HEK293 (cell line): Measurements from ENCODE around the gene MAP7D1.
"Not testable (repeated sequence)": the region's sequence is repeated elsewhere in the genome, so short reads cannot be mapped to it uniquely, and the experiment has no call there.

Experiments used
- CTCF ChIA-PET: fragments of 350-600 bp; formaldehyde crosslinking; extraction: SDS; loops from one replicate; lab custom pipeline; 2021; ENCODE audit warnings: antibody characterized with exemption; lab: Yijun Ruan, JAX
- POLR2A ChIA-PET: fragments of 300-600 bp; formaldehyde crosslinking; extraction: SDS; loops from one replicate; lab custom pipeline; 2020; ENCODE audit warnings: antibody characterized with exemption, inconsistent platforms; lab: Yijun Ruan, JAX
- H3K27ac ChIP-seq: fragments of 200-500 bp; sonication (Bioruptor generic); 2 replicates; pipeline ENCODE4 v1.5.1; 2014; ENCODE audit warnings: low read depth, low read length, control low read depth, inconsistent platforms; ENCODE audit errors: extremely low read depth
- H3K36me3 ChIP-seq, 2 experiments: fragments of 200-500 bp in 1 of 2; sonication (Bioruptor generic) in 1 of 2; 1 replicate in 1 of 2; 2 replicates in 1 of 2; pipeline ENCODE4 v1.5.1; 2014 to 2017; ENCODE audit warnings: inconsistent platforms in 2 of 2, low read length in 2 of 2; ENCODE audit not compliant: control insufficient read depth in 2 of 2, insufficient read depth in 1 of 2
- H3K4me1 ChIP-seq: fragments of 200-500 bp; sonication (Bioruptor generic); 2 replicates; pipeline ENCODE4 v1.5.1; 2014; ENCODE audit warnings: mild to moderate bottlenecking, low read length, inconsistent platforms; ENCODE audit not compliant: control insufficient read depth, insufficient read depth
- H3K4me3 ChIP-seq: 2 replicates; pipeline ENCODE4 v1.5.1; 2011; ENCODE audit warnings: low read depth, mild to moderate bottlenecking, control low read depth, low read length, moderate library complexity
- H3K9me3 ChIP-seq: fragments of 200-500 bp; sonication (Bioruptor generic); 2 replicates; pipeline ENCODE4 v1.5.1; 2014; ENCODE audit warnings: low read depth, low read length, inconsistent platforms; ENCODE audit not compliant: control insufficient read depth, insufficient read depth
- PRDM6 ChIP-seq: fragments of 450-650 bp; formaldehyde crosslinking; IDR thresholded peaks from 2 replicates; pipeline ENCODE4 v1.5.1; 2017; ENCODE audit warnings: missing biosample characterization, missing genetic modification characterization
- SCRT1 ChIP-seq: fragments of 450-650 bp; formaldehyde crosslinking; IDR thresholded peaks from 2 replicates; pipeline ENCODE4 v1.5.1; 2016; ENCODE audit warnings: missing biosample characterization, missing genetic modification characterization, borderline replicate concordance
- SCRT2 ChIP-seq: fragments of 450-650 bp; formaldehyde crosslinking; IDR thresholded peaks from 2 replicates; pipeline ENCODE4 v1.5.1; 2016; ENCODE audit warnings: missing biosample characterization, missing genetic modification characterization
- SP7 ChIP-seq: fragments of 450-650 bp; formaldehyde crosslinking; IDR thresholded peaks from 2 replicates; pipeline ENCODE4 v1.5.1; 2016; ENCODE audit warnings: missing biosample characterization, missing genetic modification characterization
- ZEB2 ChIP-seq: fragments of 450-650 bp; formaldehyde crosslinking; IDR thresholded peaks from 2 replicates; pipeline ENCODE4 v1.5.1; 2016; ENCODE audit warnings: missing biosample characterization, missing genetic modification characterization
- ZNF10 ChIP-seq: fragments of 450-650 bp; formaldehyde crosslinking; IDR thresholded peaks from 2 replicates; pipeline ENCODE4 v1.5.1; 2017; ENCODE audit warnings: missing biosample characterization, missing genetic modification characterization
- ZNF433 ChIP-seq: fragments of 450-650 bp; formaldehyde crosslinking; IDR thresholded peaks from 2 replicates; pipeline ENCODE4 v1.5.1; 2016; ENCODE audit warnings: missing biosample characterization, missing genetic modification characterization, low read depth
- ZNF624 ChIP-seq: fragments of 450-650 bp; formaldehyde crosslinking; IDR thresholded peaks from 2 replicates; pipeline ENCODE4 v1.5.1; 2017; ENCODE audit warnings: missing biosample characterization, missing genetic modification characterization
- ZNF660 ChIP-seq: fragments of 450-650 bp; IDR thresholded peaks from 2 replicates; pipeline ENCODE4 v1.5.1; 2018; ENCODE audit warnings: missing biosample characterization, mild to moderate bottlenecking, missing genetic modification characterization

MAP7D1 gene

GRCh38 chr1:36225283-36225899, 69.4 kb downstream of the MAP7D1 start:
- TF ChIP-seq ZNF10 (tag by site-specific recombination) (0 out of 2 replicates have a peak, but pooled peaks have one; percentile 21), ZNF433 (tag by site-specific recombination) (no peak), ZNF624 (tag by site-specific recombination) (no peak), PRDM6 (tag by site-specific recombination) (peak; percentile 21; the same call in 1 of the 2 replicates), ZNF660 (tag by site-specific recombination) (peak; percentile 85; the same call in 1 of the 2 replicates), SCRT1 (peak; percentile 65; the same call in 1 of the 2 replicates), SCRT2 (peak; percentile 65; the same call in 1 of the 2 replicates), SP7 (no peak)
- Histone ChIP-seq H3K36me3 (peaks cover 17 to 40% of the 10 kb centered on the region in 2 experiments; a peak in 2 of 3 replicates), H3K4me3 (peak overlapping the region; percentile 98), H3K27ac (peak overlapping the region; percentile 76; the same call in 1 of the 2 replicates), H3K4me1 (no peaks in the 10 kb centered on the region), H3K9me3 (no peaks in the 10 kb centered on the region)
- ChIA-PET CTCF (interaction anchor here (0.6 to 2.6 kb wide), 12 partner anchors 9 to 342 kb away, joined by 3 to 24 read pairs (median 4); partner anchors contain the start of genes AGO1 and TRAPPC3), POLR2A (interaction anchor here (1.2 to 2.2 kb wide), 4 partner anchors 28 to 76 kb away, joined by 3 to 24 read pairs (median 8); partner anchors contain the start of gene TRAPPC3)

GRCh38 chr1:36230279-36230678, 74.3 kb downstream of the MAP7D1 start:
- H3K36me3 ChIP-seq = peaks cover 25 to 71% of the 10 kb centered on the region in 2 experiments
- H3K27ac ChIP-seq, POLR2A ChIA-PET, CTCF ChIA-PET, H3K4me3 ChIP-seq, H3K4me1 ChIP-seq, H3K9me3 ChIP-seq: not testable (repeated sequence)
- peak; percentile 74; the same call in 1 of the 2 replicates for TF ChIP-seq ZEB2 (tag by site-specific recombination)
